Measurements from ENCODE around the gene DMRTC2.

Gene DMRTC2

GRCh38 chr19:41847351-41848105 is 2.7 kb downstream of the DMRTC2 start:
- DNase-seq (ENCODE audit: low read depth) = no peak

GRCh38 chr19:41848666-41849065 is 3.8 kb downstream of the DMRTC2 start:
- no peak for DNase-seq (ENCODE audit: low read depth)

- no peak for DNase-seq (ENCODE audit: low read depth)
These were observed 4.2 kb downstream of the DMRTC2 start for GRCh38 chr19:41849067-41849466.

- no peak for DNase-seq (ENCODE audit: low read depth)
These were observed 5.5 kb downstream of the DMRTC2 start for GRCh38 chr19:41850381-41850780.

- DNase-seq (ENCODE audit: low read depth) = no peak
These were observed 6.6 kb downstream of the DMRTC2 start for GRCh38 chr19:41851456-41851855.

GRCh38 chr19:41853344-41853743 is 8.5 kb downstream of the DMRTC2 start:
- DNase-seq (ENCODE audit: low read depth) = no peak

GRCh38 chr19:41853768-41854167 is 8.9 kb downstream of the DMRTC2 start:
- DNase-seq (ENCODE audit: low read depth) = no peak

GRCh38 chr19:41859213-41859617 is 14.4 kb downstream of the DMRTC2 start:
- DNase-seq (ENCODE audit: low read depth) = no peak

- peak; percentile 98 for DNase-seq (ENCODE audit: low read depth)
These were observed 15.0 kb downstream of the DMRTC2 start, which contains the start of gene RPS19 for GRCh38 chr19:41859618-41860418. RPS19 (plus strand) TSS chr19:41860255; CDS start chr19:41860775, 520 bp downstream.

- DNase-seq (ENCODE audit: low read depth) = no peak
These were observed 15.7 kb downstream of the DMRTC2 start for GRCh38 chr19:41860419-41861115.

GRCh38 chr19:41861116-41861768 is 16.4 kb downstream of the DMRTC2 start:
- no peak for DNase-seq (ENCODE audit: low read depth)

- DNase-seq (ENCODE audit: low read depth) = no peak
These were observed 17.0 kb downstream of the DMRTC2 start for GRCh38 chr19:41861846-41862245.

- DNase-seq (ENCODE audit: low read depth) = no peak
These were observed 17.7 kb downstream of the DMRTC2 start for GRCh38 chr19:41862445-41862986.

- no peak for DNase-seq (ENCODE audit: low read depth)
These were observed 18.5 kb downstream of the DMRTC2 start for GRCh38 chr19:41863209-41863931.

- no peak for DNase-seq (ENCODE audit: low read depth)
These were observed 19.5 kb downstream of the DMRTC2 start for GRCh38 chr19:41864374-41864773.

- no peak for DNase-seq (ENCODE audit: low read depth)
These were observed 21.4 kb downstream of the DMRTC2 start for GRCh38 chr19:41866284-41866683.

GRCh38 chr19:41868120-41868988 is 23.5 kb downstream of the DMRTC2 start:
- DNase-seq (ENCODE audit: low read depth) = no peak

GRCh38 chr19:41868989-41869300 is 24.1 kb downstream of the DMRTC2 start:
- no peak for DNase-seq (ENCODE audit: low read depth)

GRCh38 chr19:41869374-41869955 is 24.6 kb downstream of the DMRTC2 start:
- no peak for DNase-seq (ENCODE audit: low read depth)

GRCh38 chr19:41870401-41870873 is 25.6 kb downstream of the DMRTC2 start:
- DNase-seq (ENCODE audit: low read depth) = no peak

Data from stimulated activated CD8-positive, alpha-beta memory T cell treated with anti-CD3 and anti-CD28 coated beads, Interleukin-12 subunit alpha, Interleukin-12 subunit beta, amount 100 ng/mL, for 1 hour (primary cell).